ENCODE measurements around the gene PDE8B. TPM values are rescaled to one million over a fixed set of nuclear protein-coding genes. Genes with fewer than 3 reads are reported as not detected.

Gene PDE8B
- total RNA-seq, 1 experiment from 2014 or later, result 0.17 TPM

DNA sequence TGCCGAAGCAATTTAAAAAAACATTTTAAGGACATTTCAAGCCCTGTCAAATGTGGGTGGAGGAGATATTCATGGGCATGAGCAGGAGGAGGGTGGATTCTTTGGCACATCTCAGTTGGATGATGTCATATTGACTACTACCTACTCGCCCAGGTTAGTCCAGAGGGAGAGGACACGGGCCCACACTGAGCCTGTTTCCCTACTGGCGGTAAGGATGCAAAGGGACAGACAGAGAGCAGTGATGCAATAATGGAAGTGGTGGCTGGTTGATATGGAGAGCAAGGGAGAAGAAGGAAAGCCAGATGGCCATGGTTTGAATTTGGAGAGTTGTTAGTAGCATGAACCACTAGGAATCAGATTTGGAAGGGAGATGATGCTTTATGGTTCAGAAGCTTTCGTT is 34.1 kb upstream of the PDE8B start:
- POLR2A ChIA-PET, result no interaction called here
- Histone ChIP-seq H3K27ac (ENCODE audit: low read depth, low read length) (no peak overlapping the region), H3K4me2 (ENCODE audit: low read length) (no peak overlapping the region), H3K9me3 (ENCODE audit: control insufficient read depth in 1 of 2, insufficient read depth in 1 of 2, low read depth in 1 of 2, low read length in 2 of 2) (no peaks in the 10 kb centered on the region), H3K9ac (ENCODE audit: low read length) (no peak overlapping the region), H3K4me1 (ENCODE audit: control insufficient read depth in 1 of 2, insufficient read depth in 2 of 2, low read length in 2 of 2) (no peaks in the 10 kb centered on the region), H3K4me3 (replicated peaks in 1 of 2; ENCODE audit: low read depth in 1 of 2, low read length in 2 of 2) (no peak overlapping the region), H2AFZ (ENCODE audit: low read depth, low read length, poor library complexity, severe bottlenecking) (no peak overlapping the region), H3K36me3 (ENCODE audit: control insufficient read depth in 1 of 2, insufficient read depth in 2 of 2, low read length in 2 of 2) (no peaks in the 10 kb centered on the region), H3K27me3 (ENCODE audit: insufficient read depth, low read length) (no peaks in the 10 kb centered on the region), H3K79me2 (ENCODE audit: insufficient read depth, low read length) (no peaks in the 10 kb centered on the region), H3K9me2 (ENCODE audit: insufficient read depth) (no peaks in the 10 kb centered on the region), H4K20me1 (ENCODE audit: insufficient read depth) (no peaks in the 10 kb centered on the region)
- CTCF ChIA-PET, result no interaction called here
- intact Hi-C loops (cut with micrococcal nuclease), result no loop called here
- TF ChIP-seq, protein P1, sequence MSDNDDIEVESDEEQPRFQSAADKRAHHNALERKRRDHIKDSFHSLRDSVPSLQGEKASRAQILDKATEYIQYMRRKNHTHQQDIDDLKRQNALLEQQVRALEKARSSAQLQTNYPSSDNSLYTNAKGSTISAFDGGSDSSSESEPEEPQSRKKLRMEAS (IDR thresholded peaks at IDR 0.05), result no peak
- TF ChIP-seq EGR1 (IDR thresholded peaks at IDR 0.05; ENCODE audit: low read depth) (no peak), SIN3A (IDR thresholded peaks at IDR 0.05; ENCODE audit: low read depth) (no peak), YY1 (IDR thresholded peaks at IDR 0.05; ENCODE audit: extremely low read depth, insufficient replicate concordance, low read depth, low read length) (no peak), ZFX (IDR thresholded peaks at IDR 0.05) (no peak)
- TF ChIP-seq, protein P2, sequence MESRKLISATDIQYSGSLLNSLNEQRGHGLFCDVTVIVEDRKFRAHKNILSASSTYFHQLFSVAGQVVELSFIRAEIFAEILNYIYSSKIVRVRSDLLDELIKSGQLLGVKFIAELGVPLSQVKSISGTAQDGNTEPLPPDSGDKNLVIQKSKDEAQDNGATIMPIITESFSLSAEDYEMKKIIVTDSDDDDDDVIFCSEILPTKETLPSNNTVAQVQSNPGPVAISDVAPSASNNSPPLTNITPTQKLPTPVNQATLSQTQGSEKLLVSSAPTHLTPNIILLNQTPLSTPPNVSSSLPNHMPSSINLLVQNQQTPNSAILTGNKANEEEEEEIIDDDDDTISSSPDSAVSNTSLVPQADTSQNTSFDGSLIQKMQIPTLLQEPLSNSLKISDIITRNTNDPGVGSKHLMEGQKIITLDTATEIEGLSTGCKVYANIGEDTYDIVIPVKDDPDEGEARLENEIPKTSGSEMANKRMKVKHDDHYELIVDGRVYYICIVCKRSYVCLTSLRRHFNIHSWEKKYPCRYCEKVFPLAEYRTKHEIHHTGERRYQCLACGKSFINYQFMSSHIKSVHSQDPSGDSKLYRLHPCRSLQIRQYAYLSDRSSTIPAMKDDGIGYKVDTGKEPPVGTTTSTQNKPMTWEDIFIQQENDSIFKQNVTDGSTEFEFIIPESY (IDR thresholded peaks at IDR 0.05; ENCODE audit: extremely low read depth, insufficient replicate concordance, low read length), result no peak
- TF ChIP-seq, protein P3, sequence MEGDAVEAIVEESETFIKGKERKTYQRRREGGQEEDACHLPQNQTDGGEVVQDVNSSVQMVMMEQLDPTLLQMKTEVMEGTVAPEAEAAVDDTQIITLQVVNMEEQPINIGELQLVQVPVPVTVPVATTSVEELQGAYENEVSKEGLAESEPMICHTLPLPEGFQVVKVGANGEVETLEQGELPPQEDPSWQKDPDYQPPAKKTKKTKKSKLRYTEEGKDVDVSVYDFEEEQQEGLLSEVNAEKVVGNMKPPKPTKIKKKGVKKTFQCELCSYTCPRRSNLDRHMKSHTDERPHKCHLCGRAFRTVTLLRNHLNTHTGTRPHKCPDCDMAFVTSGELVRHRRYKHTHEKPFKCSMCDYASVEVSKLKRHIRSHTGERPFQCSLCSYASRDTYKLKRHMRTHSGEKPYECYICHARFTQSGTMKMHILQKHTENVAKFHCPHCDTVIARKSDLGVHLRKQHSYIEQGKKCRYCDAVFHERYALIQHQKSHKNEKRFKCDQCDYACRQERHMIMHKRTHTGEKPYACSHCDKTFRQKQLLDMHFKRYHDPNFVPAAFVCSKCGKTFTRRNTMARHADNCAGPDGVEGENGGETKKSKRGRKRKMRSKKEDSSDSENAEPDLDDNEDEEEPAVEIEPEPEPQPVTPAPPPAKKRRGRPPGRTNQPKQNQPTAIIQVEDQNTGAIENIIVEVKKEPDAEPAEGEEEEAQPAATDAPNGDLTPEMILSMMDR (IDR thresholded peaks at IDR 0.05 in 2 of 3, conservative IDR thresholded peaks at IDR 0.05 in 1 of 3; ENCODE audit: borderline replicate concordance in 1 of 3, insufficient read depth in 1 of 3, low read depth in 2 of 3, low read length in 2 of 3), result no peak
- no peak for ATAC-seq
- no TSS peak for BruUV-seq (replicated peaks)
- DNase-seq (ENCODE audit: low read depth, low spot score), result no peak
- RAD21 ChIA-PET (ENCODE audit: low non-redundant PET in 1 of 2, low total read pairs in 2 of 2, uncharacterized antibody in 2 of 2, unreplicated experiment in 2 of 2), result no interaction called here

Data from HCT116 (cell line).